PC-9 (cell line): ENCODE data around the gene APOBEC3C.

Experiments
- EZH2 ChIP-seq: fragments of 200-600 bp; sonication (generic); IDR thresholded peaks from 2 replicates; pipeline ENCODE4 v1.8.0; 2017; ENCODE audit warnings: antibody characterized with exemption, low read depth
- TF ChIP-seq, protein P1 (sequence below): fragments of 200-600 bp; sonication (generic); conservative IDR thresholded peaks from 2 replicates; pipeline ENCODE4 v1.6.1; 2017; ENCODE audit warnings: mixed run types, antibody characterized with exemption, mild to moderate bottlenecking, moderate library complexity

GRCh38 chr22:39007177-39007576, 6.9 kb upstream of the APOBEC3C start:
- TF ChIP-seq, protein P1, sequence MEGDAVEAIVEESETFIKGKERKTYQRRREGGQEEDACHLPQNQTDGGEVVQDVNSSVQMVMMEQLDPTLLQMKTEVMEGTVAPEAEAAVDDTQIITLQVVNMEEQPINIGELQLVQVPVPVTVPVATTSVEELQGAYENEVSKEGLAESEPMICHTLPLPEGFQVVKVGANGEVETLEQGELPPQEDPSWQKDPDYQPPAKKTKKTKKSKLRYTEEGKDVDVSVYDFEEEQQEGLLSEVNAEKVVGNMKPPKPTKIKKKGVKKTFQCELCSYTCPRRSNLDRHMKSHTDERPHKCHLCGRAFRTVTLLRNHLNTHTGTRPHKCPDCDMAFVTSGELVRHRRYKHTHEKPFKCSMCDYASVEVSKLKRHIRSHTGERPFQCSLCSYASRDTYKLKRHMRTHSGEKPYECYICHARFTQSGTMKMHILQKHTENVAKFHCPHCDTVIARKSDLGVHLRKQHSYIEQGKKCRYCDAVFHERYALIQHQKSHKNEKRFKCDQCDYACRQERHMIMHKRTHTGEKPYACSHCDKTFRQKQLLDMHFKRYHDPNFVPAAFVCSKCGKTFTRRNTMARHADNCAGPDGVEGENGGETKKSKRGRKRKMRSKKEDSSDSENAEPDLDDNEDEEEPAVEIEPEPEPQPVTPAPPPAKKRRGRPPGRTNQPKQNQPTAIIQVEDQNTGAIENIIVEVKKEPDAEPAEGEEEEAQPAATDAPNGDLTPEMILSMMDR: no peak
- no peak for TF ChIP-seq EZH2
